GM19035 (cell line): ENCODE results near the gene DCTPP1.

Source experiments
- ATAC-seq: cut with Tn5 transposase; IDR thresholded peaks from one replicate; pipeline ENCODE4 v1.9.1; 2021; ENCODE audit not compliant: unreplicated experiment

The DCTPP1 gene

DNA sequence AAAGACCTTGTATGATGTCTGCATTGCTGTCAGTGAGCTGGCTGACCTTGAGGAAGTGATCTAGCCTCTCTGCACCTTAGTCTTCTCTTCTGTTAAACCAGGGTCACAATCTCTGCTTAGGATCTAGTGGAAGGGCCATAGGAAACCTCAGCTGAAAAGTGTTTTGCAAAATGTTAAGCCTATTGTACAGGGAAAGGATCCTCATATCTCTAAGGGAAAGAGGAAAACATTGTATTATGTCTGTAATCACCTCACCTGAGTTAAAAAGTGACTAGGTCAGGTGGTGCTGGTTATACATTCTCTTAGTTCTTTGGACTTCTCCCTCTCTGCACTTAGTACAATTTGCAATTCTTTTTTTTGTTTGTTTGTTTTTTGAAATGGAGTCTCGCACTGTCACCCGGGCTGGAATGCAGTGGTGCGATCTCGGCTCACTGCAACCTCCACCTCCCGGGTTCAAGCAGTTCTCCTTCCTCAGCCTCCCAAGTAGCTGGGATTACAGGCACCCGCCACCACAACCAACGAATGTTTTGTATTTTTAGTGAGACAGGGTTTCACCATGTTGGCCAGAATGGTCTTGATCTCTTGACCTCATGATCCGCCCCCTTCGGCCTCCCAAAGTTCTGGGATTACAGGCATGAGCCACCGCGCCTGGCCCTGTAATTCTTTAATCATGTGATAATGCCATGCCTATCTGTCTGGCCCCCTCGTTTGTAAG, 17.8 kb upstream of the DCTPP1 start:
- ATAC-seq = no peak

DNA sequence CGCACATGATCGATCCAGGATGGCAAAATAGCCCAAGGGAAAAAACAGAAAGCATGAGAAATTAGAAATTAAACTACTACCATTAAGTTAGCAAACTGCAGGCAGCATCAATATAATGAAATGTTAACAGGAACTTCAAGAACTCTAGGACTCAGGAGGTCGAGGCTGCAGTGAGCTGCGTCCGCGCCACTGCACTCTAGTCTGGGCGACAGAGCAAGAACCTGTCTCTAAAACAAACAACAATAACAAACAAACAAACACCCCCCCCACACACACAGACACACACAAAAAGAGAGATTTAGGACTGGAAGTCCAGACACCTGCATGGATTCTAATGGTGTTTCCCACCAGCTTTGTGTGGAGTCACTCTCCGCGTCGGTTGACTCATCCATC, 16.4 kb upstream of the DCTPP1 start:
- no peak for ATAC-seq

DNA sequence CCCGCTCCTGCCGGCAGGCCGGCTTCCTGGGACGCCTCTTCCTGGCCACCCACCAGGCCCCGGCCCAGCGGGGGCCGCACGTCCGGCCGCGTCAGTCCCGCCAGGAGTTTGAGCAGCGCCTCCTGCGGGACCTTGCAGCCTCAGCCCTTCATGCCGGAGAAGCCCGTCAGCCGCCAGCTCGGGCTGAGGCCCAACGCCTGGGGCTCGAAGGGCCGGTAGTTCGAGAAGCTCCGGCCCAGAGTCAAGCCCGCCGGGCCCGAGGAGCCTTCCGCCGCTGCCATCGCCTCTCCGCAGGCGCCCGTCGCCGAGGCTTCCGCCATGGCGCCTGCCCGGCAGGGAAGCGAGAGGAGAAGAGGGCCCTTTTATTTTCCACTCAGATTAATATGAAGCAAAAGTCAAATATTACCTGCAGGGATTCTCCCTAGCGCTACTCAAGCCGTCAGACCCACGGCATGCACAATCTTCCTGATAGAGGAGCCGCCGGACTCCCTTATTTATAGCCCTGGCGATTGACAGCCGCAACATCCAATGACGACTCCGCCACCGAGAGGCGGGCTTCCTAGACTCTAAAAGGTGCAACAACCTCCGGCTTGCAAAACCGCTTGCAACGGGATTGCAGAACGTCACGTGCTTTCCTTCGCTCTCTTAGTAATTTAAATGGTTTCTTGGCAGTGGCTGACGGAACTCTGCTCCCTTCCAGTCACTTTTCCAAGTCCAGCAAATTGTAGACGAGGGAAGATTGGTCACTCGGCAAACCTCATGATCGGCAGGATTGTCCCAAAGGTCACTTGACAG, 15.8 kb upstream of the DCTPP1 start, which contains the start of gene SEPHS2:
Gene SEPHS2, minus strand, starts transcription at position 467 of the 795 bp plus-strand sequence. Its CDS starts 147 bp downstream, at position 320.
- peak; percentile 86 for ATAC-seq

DNA sequence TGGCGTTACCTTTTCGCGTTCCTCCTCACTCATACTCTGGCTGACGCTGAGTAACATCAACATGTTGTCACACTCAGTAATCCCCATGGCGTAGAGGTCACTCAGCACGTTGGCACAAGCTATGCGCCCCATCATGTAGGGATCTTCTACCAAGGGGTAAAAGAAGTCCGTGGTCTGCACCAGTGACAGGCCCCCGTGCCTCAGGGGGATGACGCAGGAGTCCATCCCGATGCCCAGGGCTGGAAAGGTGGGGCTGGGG, 15.2 kb upstream of the DCTPP1 start:
- peak; percentile 23 for ATAC-seq

DNA sequence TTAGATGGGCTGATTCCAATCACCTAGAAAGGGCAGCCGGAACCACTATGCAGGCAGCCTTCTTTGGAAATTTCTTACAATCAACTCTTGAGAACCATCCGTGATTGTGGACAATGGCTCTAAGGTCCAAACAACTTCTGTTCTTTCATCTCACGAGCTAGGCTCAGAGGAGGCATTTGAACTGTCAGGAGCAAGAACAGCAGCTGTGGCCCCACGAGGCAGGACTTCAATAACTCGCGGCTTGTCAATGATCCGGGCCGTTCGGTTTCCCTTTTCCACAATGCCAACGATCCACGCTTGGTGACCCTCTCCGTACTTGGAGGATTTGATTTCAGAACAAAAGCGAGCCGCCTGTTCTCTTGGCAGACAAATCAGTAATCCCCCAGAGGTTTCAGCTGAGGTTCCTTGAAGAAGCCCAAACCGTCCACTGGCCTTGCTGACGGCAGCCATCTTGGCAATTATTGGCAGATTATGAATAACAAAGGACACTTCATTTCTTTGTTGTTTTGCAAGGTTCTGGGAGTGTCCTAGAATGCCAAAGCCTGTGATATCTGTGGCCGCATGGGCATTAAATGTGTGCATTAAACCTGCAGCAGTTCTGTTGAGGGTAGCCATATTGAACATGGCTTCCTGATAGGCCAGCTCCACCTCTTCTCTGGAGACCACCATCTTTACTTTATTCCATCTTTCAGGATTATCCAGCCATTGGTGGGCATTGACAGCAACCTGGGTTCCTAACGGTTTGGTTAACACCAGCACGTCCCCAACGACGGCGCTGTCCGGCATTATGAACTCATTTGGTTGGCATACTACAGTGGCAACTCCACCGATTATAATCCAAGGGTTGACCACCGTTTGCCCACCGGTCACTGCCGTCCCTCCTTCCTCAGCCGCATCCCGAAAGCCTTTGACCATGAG, 14.7 kb upstream of the DCTPP1 start:
- no peak for ATAC-seq

DNA sequence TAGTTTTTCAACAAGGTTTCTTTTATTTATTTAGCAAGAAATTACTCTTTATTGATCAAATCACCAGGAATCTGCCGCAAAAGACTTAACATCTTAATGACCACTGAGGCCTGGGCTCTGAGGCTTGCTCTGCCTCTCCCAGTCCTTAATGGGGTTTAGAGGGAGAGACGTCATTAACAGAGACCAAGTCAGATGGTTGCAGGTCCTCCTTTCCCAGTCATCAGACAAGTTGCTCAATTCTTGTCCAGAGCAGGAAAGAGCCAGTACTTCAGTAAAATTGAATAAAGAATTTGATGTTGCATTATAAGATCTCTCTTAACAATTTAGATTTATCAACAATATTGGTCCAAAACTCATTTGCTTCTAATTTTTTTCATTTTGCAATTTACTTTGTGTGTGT, 13.8 kb upstream of the DCTPP1 start:
- no peak for ATAC-seq

DNA sequence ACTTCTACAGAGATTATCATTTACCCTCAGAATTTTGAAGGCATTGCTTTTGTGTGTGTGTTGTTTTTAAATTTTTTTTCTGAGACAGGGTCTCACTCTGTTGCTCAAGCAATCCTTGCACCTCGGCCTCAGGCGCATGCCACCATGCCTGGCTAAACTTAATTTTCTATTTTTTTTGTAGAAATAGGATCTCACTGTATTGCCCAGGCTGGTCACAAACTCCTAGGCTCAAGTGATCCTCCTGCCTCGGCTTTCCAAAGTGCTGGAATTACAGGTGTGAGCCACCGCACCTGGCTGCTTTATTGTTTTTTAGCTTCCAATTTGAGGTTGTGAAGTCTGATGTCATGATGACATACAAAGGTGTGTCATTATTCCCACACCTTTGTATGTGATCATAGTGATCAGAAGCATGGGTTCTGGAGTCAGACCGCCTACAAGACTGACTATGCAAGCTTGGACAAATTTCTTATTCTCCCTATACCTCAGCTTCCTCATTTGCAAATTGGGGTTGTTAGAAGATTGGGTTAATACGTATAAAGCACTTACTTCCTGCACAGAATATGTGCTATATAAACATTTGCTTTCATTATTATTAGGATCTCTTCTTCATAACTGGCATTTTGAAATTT, 10.0 kb upstream of the DCTPP1 start:
- no peak for ATAC-seq

DNA sequence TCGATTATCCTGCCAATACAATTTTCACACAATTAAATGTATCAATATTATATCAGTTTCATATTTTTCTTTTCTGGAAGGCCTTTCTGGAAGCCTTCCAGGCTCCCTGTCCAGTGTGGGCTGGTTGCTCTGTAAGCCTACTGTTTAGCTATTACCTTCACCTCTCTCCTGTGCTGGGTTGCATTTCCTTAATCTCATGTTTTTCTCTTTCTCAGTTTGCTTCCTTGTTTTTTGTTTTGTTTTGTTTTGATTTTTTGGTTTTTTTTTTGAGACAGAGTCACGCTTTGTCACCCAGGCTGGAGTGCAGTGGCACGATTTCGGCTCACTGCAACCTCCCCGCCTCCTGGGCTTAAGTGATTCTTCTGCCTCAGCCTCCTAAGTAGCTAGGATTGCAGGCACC, 9.0 kb upstream of the DCTPP1 start:
- ATAC-seq = no peak

DNA sequence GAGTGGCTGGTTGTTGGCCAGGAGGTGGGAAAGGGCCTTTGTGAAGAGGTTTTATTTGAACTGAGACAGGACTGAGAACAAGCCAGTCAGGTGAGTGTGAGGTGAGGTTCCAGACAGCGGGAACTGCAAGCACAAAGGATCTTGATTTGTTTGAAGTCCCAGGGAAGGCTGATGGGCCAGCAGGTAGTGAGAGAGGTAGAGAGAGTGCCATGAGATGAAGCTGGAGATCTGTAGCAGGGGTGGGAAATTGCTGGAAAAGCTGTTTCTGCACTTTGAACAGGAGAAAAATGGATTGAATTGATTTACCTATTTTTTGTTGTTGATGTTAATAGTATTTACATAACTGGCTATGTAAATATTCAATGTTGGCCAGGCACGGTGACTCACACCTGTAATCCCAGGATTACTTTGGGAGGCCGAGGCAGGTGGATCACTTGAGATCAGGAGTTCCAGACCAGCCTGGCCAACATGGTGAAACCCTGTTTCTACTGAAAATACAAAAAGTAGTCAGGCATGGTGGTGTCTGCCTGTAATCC, 7.7 kb upstream of the DCTPP1 start:
- no peak for ATAC-seq

DNA sequence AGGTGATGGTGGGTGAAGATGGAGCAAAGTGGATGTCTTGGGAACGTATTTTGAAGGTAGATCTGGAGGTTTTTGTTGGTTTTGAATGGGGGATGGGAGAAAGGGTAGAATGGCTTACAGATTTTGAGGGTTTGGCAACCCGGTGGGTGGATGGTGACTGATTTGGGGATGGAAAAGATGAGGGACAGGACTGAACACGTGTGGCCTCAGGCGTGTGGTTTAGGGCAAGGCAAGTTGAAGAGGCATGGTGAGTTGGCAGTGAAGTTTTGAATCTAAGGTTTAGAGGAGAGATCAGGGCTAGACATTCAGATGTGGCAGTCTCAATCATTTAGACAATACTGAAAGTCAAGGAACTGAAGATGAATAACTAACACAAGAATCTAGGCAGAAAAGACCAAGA, 5.0 kb upstream of the DCTPP1 start:
- ATAC-seq = no peak

DNA sequence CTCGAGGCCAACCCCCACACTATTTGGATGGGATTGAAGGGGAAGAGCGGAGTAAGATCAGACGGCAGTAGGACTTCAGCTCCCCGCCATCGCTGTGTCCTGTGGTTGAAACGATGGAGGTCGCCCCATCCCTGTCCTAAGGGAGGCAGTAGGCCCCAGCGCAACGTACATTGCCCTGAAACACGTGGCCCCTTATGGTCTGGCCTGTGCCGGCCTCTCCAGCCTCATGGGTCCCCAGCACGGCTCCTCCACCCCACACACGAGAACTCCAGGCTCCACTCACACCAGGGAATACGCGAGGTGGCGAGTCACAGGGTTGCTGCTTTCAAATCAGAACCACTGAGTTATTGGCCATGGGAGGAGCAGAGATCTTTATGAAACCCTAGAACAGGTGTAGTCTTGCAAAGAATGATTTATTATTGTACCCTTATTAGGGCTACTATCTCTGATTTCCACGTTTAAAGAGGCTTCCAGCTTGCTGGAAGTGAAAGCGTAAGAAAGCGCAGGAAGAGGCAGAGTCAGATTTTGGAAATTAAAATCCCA, 669 bp upstream of the DCTPP1 start:
- peak; percentile 3 for ATAC-seq

DNA sequence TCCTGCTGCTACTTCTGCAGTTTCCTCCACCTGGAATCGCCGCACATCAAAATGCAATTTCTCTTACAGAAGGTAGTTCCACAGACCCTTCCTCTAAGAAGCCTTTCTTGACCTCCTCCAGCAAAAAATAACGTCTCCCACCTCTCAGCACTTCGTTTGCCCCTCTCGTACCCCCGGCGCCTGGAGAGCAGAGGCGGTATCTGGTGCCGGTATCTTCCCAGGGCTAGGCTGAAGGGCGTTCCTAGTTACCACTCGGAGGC, 482 bp downstream of the DCTPP1 start:
- ATAC-seq = no peak

DNA sequence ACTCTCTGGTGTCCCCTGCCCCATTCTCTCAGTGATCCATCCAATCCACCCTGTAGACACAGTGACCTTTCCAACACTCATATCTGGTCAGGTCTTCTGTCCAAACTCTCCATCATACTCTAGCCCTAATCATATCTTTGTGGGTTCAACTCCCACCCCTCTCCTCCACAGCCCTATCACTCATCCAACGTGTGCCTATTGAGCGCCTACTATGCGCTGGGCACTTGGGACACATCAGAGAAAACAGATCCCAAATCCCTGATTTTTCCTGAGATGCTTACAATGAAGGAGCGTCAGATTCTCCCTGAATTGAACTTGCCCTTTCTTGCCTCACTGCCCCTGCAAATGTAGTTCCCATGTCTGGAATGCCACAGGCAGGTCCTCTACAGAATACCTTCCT, 1.8 kb downstream of the DCTPP1 start:
- no peak for ATAC-seq

DNA sequence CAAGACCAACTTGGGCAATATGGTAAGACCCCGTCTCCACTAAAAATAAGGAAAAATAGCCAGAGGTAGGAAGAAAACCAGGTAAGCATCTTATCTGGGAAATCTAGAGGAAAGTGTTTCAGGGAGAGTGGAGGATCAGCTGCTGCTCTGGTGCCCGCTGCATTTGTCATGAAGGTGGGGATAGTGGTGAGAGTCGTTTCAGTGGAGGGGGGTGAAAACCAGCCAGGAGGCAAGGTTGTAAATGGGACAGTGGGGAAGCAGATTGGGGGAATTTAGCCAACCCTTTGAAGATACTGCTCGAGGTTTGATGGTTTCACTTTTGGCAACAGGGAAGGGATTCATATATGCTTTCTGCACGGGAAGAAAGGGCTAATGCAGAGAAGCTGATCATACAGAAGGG, 8.8 kb downstream of the DCTPP1 start:
- no peak for ATAC-seq

DNA sequence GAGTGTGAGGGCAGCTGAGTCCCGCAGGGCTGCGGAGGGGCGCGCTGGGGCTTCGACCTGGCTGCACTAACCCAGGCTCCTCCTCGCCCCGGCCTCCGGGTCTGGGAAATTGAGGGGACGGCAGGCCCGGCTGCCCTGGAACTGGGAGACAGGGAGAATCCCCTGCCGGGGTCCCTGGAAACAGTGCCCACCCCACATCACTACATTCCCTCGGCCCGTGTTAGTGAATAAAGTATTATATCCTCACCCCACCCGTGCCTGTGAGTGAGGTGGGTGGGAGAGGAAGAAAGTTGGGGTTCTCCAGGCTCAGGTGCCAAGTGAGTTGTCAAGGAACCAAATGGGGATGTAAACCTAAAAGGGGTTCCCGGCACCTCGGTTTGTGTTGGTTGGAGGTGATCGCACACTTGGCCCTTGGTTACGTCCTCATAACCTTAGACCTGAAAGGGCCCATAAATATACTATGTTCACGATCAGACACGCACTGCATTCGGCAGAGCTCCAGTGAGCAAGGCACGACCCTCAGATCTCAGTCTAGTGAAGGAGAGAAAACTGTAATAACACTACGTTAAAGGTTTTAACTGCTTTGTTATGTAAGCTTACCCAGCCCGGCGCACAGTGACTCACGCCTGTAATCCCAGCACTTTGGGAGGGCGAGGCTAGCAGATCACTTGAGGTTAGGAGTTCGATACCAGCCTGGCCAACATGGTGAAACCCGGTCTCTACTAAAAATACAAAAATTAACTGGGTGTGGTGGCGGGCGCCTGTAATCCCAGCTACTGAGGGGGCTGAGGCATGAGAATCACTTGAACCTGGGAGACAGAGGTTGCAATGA, 11.3 kb downstream of the DCTPP1 start:
- ATAC-seq = no peak

DNA sequence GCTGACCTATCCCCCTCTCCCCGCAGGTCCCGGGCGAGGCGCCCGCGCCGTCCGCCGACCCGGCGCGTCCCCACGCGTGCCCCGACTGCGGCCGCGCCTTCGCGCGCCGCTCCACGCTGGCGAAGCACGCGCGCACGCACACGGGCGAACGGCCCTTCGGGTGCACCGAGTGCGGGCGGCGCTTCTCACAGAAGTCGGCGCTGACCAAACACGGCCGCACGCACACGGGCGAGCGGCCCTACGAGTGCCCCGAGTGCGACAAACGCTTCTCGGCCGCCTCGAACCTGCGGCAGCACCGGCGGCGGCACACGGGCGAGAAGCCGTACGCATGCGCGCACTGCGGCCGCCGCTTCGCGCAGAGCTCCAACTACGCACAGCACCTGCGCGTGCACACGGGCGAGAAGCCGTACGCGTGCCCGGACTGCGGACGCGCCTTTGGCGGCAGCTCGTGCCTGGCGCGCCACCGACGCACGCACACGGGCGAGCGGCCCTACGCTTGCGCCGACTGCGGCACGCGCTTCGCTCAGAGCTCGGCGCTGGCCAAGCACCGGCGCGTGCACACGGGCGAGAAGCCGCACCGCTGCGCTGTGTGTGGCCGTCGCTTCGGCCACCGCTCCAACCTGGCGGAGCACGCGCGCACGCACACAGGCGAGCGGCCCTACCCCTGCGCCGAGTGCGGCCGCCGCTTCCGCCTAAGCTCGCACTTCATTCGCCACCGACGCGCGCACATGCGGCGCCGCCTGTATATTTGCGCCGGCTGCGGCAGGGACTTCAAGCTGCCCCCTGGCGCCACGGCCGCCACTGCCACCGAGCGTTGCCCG, 12.1 kb downstream of the DCTPP1 start:
- peak; percentile 83 for ATAC-seq

DNA sequence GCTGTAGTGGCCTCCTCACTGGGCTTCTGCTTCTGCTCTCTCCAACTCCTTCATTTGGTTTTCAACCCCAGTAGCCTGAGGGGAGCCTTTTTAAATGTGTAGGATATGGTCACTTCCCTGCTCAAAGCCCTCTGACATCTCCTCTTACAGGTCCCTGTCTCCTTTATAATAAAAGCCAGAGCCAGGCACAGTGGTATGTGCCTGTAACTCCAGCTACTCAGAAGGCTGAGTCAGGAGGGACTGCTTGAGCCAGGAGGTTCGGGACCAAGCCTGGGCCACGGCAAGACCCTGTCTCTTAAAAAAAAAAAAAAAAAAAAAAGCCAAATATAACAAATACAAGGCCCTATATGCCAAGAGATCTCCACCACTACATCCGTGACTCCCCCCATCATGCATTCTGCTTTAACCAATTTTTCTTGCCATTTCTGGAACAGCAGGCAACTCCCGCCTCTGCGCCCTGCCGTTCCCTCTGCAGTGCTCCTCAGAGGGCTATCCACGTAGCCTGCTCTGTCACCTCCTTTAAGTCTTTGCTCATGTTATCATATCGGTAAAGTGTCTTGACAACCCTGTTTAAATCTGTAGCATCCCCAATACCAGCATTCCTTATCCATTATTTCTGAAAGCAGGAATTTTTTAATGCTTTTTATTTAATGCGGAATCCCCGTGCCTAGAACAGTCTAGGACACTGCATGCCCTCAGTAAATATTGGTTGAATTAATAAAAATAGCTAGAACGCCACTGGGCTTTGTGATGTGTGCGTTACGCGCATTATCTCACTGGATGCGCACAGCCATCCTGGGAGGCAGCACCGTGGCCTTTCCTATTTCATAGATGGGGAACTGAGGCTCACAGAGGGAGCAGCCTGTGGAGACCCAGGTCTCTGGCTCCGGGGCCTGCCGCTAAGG, 13.0 kb downstream of the DCTPP1 start:
- no peak for ATAC-seq

DNA sequence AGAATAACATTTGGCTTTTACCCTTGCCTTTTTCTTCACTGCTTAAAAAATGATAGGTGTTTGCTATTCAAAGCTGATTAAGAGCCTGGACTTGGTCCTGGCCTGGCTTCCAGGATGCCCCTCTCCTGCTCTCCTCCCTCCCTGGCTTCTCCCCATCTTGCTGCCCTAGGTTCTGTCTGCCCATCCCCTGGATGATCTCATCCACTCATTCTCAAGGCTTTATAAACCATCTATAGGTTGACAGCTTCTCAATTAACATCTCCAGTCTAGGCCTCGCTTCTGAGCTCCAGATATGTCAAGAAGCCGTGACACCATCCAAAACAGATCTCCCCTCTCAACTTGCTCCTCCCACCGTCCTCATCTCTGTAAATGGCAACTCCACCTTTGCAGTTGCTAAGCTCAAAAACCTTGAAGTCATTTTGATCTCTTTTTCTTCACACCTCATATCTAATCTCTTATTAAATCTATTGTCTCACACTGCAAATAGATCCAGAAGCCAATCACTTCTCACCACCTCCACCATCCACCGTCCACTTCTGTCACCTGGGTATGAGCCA, 13.7 kb downstream of the DCTPP1 start:
- ATAC-seq = no peak
